Measurements from ENCODE around the gene PAFAH1B1. TPM values are rescaled to one million over a fixed set of nuclear protein-coding genes. Genes with fewer than 3 reads are reported as not detected.
"Not testable (repeated sequence)": the region's sequence is repeated elsewhere in the genome, so short reads cannot be mapped to it uniquely, and the experiment has no call there.

Gene PAFAH1B1
- total RNA-seq, 1 donor from 2014 or later = 109 TPM

- no peaks in the 10 kb centered on the region for H3K27me3 ChIP-seq (ENCODE audit: control insufficient read depth, insufficient read depth, low read length)
- no peak for TF ChIP-seq CTCF (IDR thresholded peaks at IDR 0.05; ENCODE audit: insufficient read depth, low read length, severe bottlenecking)
- FAIRE-seq (no peak), DNase-seq (ENCODE audit: low read depth) (peak; percentile 18)
- peaks cover 3% of the 10 kb centered on the region for H3K36me3 ChIP-seq (ENCODE audit: control insufficient read depth, insufficient read depth, low read length)
- no peak overlapping the region for H3K4me3 ChIP-seq (ENCODE audit: low read depth, low read length)
These were observed 30.9 kb downstream of the PAFAH1B1 start for GRCh38 chr17:2624292-2624731.

- not testable (repeated sequence) for H3K36me3 ChIP-seq (ENCODE audit: control insufficient read depth, insufficient read depth, low read length); FAIRE-seq; DNase-seq (ENCODE audit: low read depth); H3K4me3 ChIP-seq (ENCODE audit: low read depth, low read length); H3K27me3 ChIP-seq (ENCODE audit: control insufficient read depth, insufficient read depth, low read length)
These were observed 33.3 kb downstream of the PAFAH1B1 start for GRCh38 chr17:2626626-2627219.

GRCh38 chr17:2628922-2629321 lies 35.5 kb downstream of the PAFAH1B1 start:
- not testable (repeated sequence) for DNase-seq (ENCODE audit: low read depth); H3K4me3 ChIP-seq (ENCODE audit: low read depth, low read length); H3K36me3 ChIP-seq (ENCODE audit: control insufficient read depth, insufficient read depth, low read length); FAIRE-seq; H3K27me3 ChIP-seq (ENCODE audit: control insufficient read depth, insufficient read depth, low read length)

GRCh38 chr17:2631211-2631610 lies 37.8 kb downstream of the PAFAH1B1 start:
- FAIRE-seq (no peak), DNase-seq (ENCODE audit: low read depth) (no peak)
- H3K4me3 ChIP-seq (ENCODE audit: low read depth, low read length) = no peak overlapping the region
- no peaks in the 10 kb centered on the region for H3K27me3 ChIP-seq (ENCODE audit: control insufficient read depth, insufficient read depth, low read length)
- no peaks in the 10 kb centered on the region for H3K36me3 ChIP-seq (ENCODE audit: control insufficient read depth, insufficient read depth, low read length)
- TF ChIP-seq CTCF (IDR thresholded peaks at IDR 0.05; ENCODE audit: insufficient read depth, low read length, severe bottlenecking) = no peak

GRCh38 chr17:2634361-2634960 lies 41.0 kb downstream of the PAFAH1B1 start:
- H3K27me3 ChIP-seq (ENCODE audit: control insufficient read depth, insufficient read depth, low read length) = no peaks in the 10 kb centered on the region
- FAIRE-seq (no peak), DNase-seq (ENCODE audit: low read depth) (peak; percentile 92)
- no peak overlapping the region for H3K4me3 ChIP-seq (ENCODE audit: low read depth, low read length)
- TF ChIP-seq CTCF (IDR thresholded peaks at IDR 0.05; ENCODE audit: insufficient read depth, low read length, severe bottlenecking) = no peak
- H3K36me3 ChIP-seq (ENCODE audit: control insufficient read depth, insufficient read depth, low read length) = peaks cover 1% of the 10 kb centered on the region

- Histone ChIP-seq H3K36me3 (ENCODE audit: control insufficient read depth, insufficient read depth, low read length) (peaks cover 1% of the 10 kb centered on the region), H3K27me3 (ENCODE audit: control insufficient read depth, insufficient read depth, low read length) (no peaks in the 10 kb centered on the region), H3K4me3 (ENCODE audit: low read depth, low read length) (no peak overlapping the region)
- TF ChIP-seq CTCF (IDR thresholded peaks at IDR 0.05; ENCODE audit: insufficient read depth, low read length, severe bottlenecking) = no peak
- DNase-seq (ENCODE audit: low read depth) (no peak), FAIRE-seq (no peak)
These were observed 41.8 kb downstream of the PAFAH1B1 start for GRCh38 chr17:2635241-2635640.

GRCh38 chr17:2635675-2636074 lies 42.2 kb downstream of the PAFAH1B1 start:
- peaks cover 3% of the 10 kb centered on the region for H3K36me3 ChIP-seq (ENCODE audit: control insufficient read depth, insufficient read depth, low read length)
- FAIRE-seq = no peak
- no peak for TF ChIP-seq CTCF (IDR thresholded peaks at IDR 0.05; ENCODE audit: insufficient read depth, low read length, severe bottlenecking)

More at GRCh38 chr17:2635675-2636074, 42.2 kb downstream of the PAFAH1B1 start:
- no peak overlapping the region for H3K4me3 ChIP-seq (ENCODE audit: low read depth, low read length)
- H3K27me3 ChIP-seq (ENCODE audit: control insufficient read depth, insufficient read depth, low read length) = no peaks in the 10 kb centered on the region
- DNase-seq (ENCODE audit: low read depth) = no peak
